GM18951 (cell line): ENCODE measurements around the gene TMEM258.

Experiments used
- POLR2A ChIP-seq: IDR thresholded peaks from 4 replicates; pipeline ENCODE4 v1.6.1; 2011; ENCODE audit warnings: mild to moderate bottlenecking; ENCODE audit not compliant: insufficient read length, insufficient read depth; ENCODE audit errors: extremely low read depth
- in situ Hi-C: fragments of 300-500 bp; cut with MboI; formaldehyde crosslinking; loops from one replicate; pipeline ENCODE4 v1.12.0; 2022; ENCODE audit warnings: low sequenced_read_pairs, mixed read lengths, inconsistent platforms; ENCODE audit not compliant: unreplicated experiment

The TMEM258 gene

GRCh38 chr11:61814247-61814957 lies 22.0 kb upstream of the TMEM258 start:
- in situ Hi-C loops = no loop called here
- no peak for TF ChIP-seq POLR2A

GRCh38 chr11:61812736-61813411 lies 20.5 kb upstream of the TMEM258 start:
- no peak for TF ChIP-seq POLR2A
- in situ Hi-C loops = no loop called here

- no peak for TF ChIP-seq POLR2A
- in situ Hi-C loops = no loop called here
Measured at GRCh38 chr11:61811831-61812230, 19.4 kb upstream of the TMEM258 start.

- in situ Hi-C loops = no loop called here
- TF ChIP-seq POLR2A = no peak
Measured at GRCh38 chr11:61810671-61811175, 18.3 kb upstream of the TMEM258 start.

- no peak for TF ChIP-seq POLR2A
- in situ Hi-C loops = no loop called here
Measured at GRCh38 chr11:61806785-61807184, 14.4 kb upstream of the TMEM258 start.

GRCh38 chr11:61805146-61805545 lies 12.7 kb upstream of the TMEM258 start:
- TF ChIP-seq POLR2A = no peak
- in situ Hi-C loops = no loop called here

GRCh38 chr11:61803889-61804647 lies 11.7 kb upstream of the TMEM258 start:
- in situ Hi-C loops = no loop called here
- no peak for TF ChIP-seq POLR2A

- in situ Hi-C loops = no loop called here
- no peak for TF ChIP-seq POLR2A
Measured at GRCh38 chr11:61802605-61803004, 10.2 kb upstream of the TMEM258 start.

GRCh38 chr11:61800331-61801281 lies 8.2 kb upstream of the TMEM258 start:
- in situ Hi-C loops = no loop called here
- TF ChIP-seq POLR2A = no peak

GRCh38 chr11:61799665-61800284 lies 7.4 kb upstream of the TMEM258 start:
- in situ Hi-C loops = no loop called here
- no peak for TF ChIP-seq POLR2A

- no peak for TF ChIP-seq POLR2A
- in situ Hi-C loops = no loop called here
Measured at GRCh38 chr11:61797263-61797944, 5.0 kb upstream of the TMEM258 start.
